ENCODE data around the gene MST1.

- no peak for TF ChIP-seq CTCF (IDR thresholded peaks at IDR 0.05)
- no peak for TF ChIP-seq EZH2 (IDR thresholded peaks at IDR 0.05)
These were observed 35.0 kb downstream of the MST1 start for GRCh38 chr3:49654176-49654825.
